Right atrium auricular region (tissue), 2 donors: ENCODE measurements around the gene SEMA4D. TPM values are rescaled to one million over a fixed set of nuclear protein-coding genes. Genes with fewer than 3 reads are reported as not detected.

Source experiments
- DNase-seq: peaks from one replicate; pipeline ENCODE4 v3.0.0-alpha.2; 2019; ENCODE audit warnings: low spot score
- H3K27ac ChIP-seq, 2 donors: fragments of 200-600 bp; sonication (generic); 1 replicate in 1 of 2; 2 replicates in 1 of 2; pipeline ENCODE4 v1.5.1; 2016 to 2019
- H3K27me3 ChIP-seq, 2 donors: fragments of 200-600 bp; sonication (generic); one replicate each; pipeline versions ENCODE4 v1.5.1 to v1.6.0; 2017 to 2019
- H3K36me3 ChIP-seq: fragments of 200-600 bp; sonication (generic); one replicate; pipeline ENCODE4 v1.5.1; 2016
- H3K4me1 ChIP-seq, 2 donors: fragments of 200-600 bp; sonication (generic); one replicate each; pipeline versions ENCODE4 v1.5.1 to v1.6.0; 2017 to 2019
- H3K4me3 ChIP-seq, 2 donors: fragments of 200-600 bp; sonication (generic); 1 replicate in 1 of 2; 2 replicates in 1 of 2; pipeline ENCODE4 v1.5.1; 2017 to 2019; ENCODE audit warnings: mild to moderate bottlenecking in 1 of 2, moderate library complexity in 1 of 2
- H3K9me3 ChIP-seq, 2 donors: fragments of 200-600 bp; sonication (generic); one replicate each; pipeline ENCODE4 v1.5.1; 2019
- CTCF ChIP-seq, 2 donors: fragments of 200-600 bp; sonication (generic); IDR thresholded peaks; one replicate each; pipeline ENCODE4 v1.5.1; 2019; ENCODE audit warnings: antibody characterized with exemption in 2 of 2
- total RNA-seq, 2 donors: library from RNA; depleted of rRNA; stranded (reverse); fragments of >200 nt; gene quantifications; one replicate each; pipeline ENCODE4 v1.1.0, GENCODE V29; 2016

The SEMA4D gene
- total RNA-seq, 2 donors from 2014 or later: 14.6 to 22.1 TPM

DNA sequence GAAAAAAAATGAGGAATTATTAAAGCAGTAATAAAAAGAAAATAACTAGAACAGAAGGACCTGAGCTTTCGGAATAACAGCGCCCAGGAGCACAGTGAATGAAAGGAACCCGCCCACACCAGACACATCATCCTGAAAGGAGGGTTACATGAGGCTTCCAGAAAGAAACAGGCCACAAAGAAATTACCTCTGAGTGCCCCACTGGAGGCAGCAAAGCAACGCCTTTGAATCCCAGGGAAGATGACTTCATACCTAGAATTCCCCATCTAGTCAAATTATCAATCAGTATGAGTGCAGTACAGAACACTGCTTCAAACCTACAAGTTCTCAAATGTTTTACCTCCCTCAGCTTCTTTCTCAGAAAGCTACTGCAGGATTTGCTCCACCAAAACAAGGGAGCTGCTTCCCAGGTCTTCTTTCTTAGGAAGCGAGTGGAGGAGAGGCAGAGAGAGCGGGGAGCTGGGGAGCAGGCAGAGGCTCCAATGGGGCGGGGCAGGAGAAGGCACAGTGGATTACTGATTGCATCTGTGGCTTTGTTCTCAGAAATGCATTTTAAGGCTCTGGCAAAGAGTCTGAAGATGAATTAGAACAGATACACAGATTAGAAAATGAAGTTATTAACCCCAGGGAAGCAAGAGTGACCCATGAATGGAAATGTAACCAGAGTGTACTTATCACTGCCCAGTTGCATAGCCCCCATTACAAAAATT, 87.1 kb downstream of the SEMA4D start:
- H3K36me3 ChIP-seq: no peaks in the 10 kb centered on the region
- H3K27ac ChIP-seq: no peak overlapping the region
- peaks cover 0 to 4% of the 10 kb centered on the region in 2 donors for H3K9me3 ChIP-seq
- no peak overlapping the region for H3K4me3 ChIP-seq
- H3K27me3 ChIP-seq: no peaks in the 10 kb centered on the region
- peaks cover 0 to 28% of the 10 kb centered on the region in 2 donors for H3K4me1 ChIP-seq
- TF ChIP-seq CTCF (IDR thresholded peaks at IDR 0.05): no peak
- DNase-seq: no peak

DNA sequence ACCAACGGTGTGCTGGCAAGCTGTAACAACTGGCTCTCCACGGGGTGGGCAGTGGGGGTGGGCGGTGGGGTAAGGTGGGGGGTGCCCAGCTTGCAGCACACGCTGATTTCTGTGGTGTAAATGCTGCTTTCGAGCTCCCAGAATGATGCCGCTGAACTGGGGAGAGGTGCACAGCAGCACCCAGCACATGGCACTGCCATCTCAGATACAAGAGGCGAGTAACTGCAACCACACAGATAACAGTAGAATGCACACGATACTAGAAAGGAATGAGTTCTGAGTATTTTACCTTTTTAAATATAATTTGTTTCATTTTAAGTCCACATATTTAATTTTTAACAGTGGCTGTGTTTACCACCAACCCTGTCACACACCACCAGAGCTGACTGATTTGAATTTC, 87.9 kb downstream of the SEMA4D start:
- DNase-seq: no peak
- peaks cover 0 to 25% of the 10 kb centered on the region in 2 donors for H3K4me1 ChIP-seq

DNA sequence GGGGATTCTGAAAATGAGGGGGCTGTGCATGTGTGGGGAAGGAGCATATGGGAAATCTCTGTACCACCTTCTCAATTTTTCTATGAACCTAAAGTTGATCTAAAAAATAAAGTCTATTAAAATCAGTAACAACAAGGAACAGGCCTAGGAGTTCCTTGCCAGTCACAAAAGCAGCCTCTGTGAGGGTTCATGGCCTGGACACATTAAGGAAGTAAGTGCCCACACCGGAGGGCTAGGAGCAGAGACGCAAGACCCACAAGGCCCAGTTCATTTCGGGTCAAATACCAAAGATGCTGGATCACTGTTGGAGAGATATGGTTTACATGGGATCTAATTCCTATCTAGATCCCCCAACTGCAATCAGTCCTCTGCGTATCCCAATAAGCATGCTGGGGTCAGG, 88.4 kb downstream of the SEMA4D start:
- Histone ChIP-seq H3K9me3 (peaks cover 0 to 4% of the 10 kb centered on the region in 2 donors), H3K4me1 (peaks cover 0 to 20% of the 10 kb centered on the region in 2 donors)
- no peak for DNase-seq

More for the DNA sequence above, 87.9 kb downstream of the SEMA4D start:
- H3K9me3 ChIP-seq: peaks cover 0 to 4% of the 10 kb centered on the region in 2 donors
- H3K4me3 ChIP-seq: no peak overlapping the region
- TF ChIP-seq CTCF (IDR thresholded peaks at IDR 0.05): no peak
- H3K27me3 ChIP-seq: no peaks in the 10 kb centered on the region
- no peaks in the 10 kb centered on the region for H3K36me3 ChIP-seq
- H3K27ac ChIP-seq: no peak overlapping the region

GRCh38 chr9:89408628-89409101, 89.2 kb downstream of the SEMA4D start:
- Histone ChIP-seq H3K36me3 (no peaks in the 10 kb centered on the region), H3K27ac (no peak overlapping the region), H3K9me3 (peaks cover 0 to 4% of the 10 kb centered on the region in 2 donors), H3K27me3 (no peaks in the 10 kb centered on the region), H3K4me3 (no peak overlapping the region), H3K4me1 (peaks cover 0 to 15% of the 10 kb centered on the region in 2 donors)
- no peak for TF ChIP-seq CTCF (IDR thresholded peaks at IDR 0.05)
- no peak for DNase-seq

More for the DNA sequence above, 88.4 kb downstream of the SEMA4D start:
- no peaks in the 10 kb centered on the region for H3K27me3 ChIP-seq
- no peak overlapping the region for H3K4me3 ChIP-seq
- H3K36me3 ChIP-seq: no peaks in the 10 kb centered on the region
- H3K27ac ChIP-seq: no peak overlapping the region
- TF ChIP-seq CTCF (IDR thresholded peaks at IDR 0.05): no peak

- TF ChIP-seq CTCF (IDR thresholded peaks at IDR 0.05): no peak
- H3K9me3 ChIP-seq: peaks cover 0 to 4% of the 10 kb centered on the region in 2 donors
- H3K36me3 ChIP-seq: peaks cover 3% of the 10 kb centered on the region
- H3K4me1 ChIP-seq: peaks cover 0 to 15% of the 10 kb centered on the region in 2 donors
- H3K27ac ChIP-seq: no peak overlapping the region
- H3K27me3 ChIP-seq: no peaks in the 10 kb centered on the region
- H3K4me3 ChIP-seq: no peak overlapping the region
- no peak for DNase-seq
These were observed 90.8 kb downstream of the SEMA4D start for GRCh38 chr9:89407070-89407469.
